Gastrocnemius medialis (tissue), 4 donors: Measurements from ENCODE around the gene FAM171A1. TPM values are rescaled to one million over a fixed set of nuclear protein-coding genes. Genes with fewer than 3 reads are reported as not detected.
A peak's percentile ranks its signal among the peaks of the same experiment; 100 is the strongest.

ENCODE experiments used
- ATAC-seq, 2 donors: fragments of 150-250 bp; one replicate each; pipeline ENCODE4 v1.9.1; 2016
- DNase-seq, 2 donors: peaks; one replicate each; pipeline ENCODE4 v3.0.0-alpha.2; 2019
- H3K27ac ChIP-seq, 4 donors: fragments of 200-600 bp; sonication (generic); 1 replicate in 1 of 4; 2 replicates in 3 of 4; pipeline ENCODE4 v1.5.1; 2016 to 2018; ENCODE audit warnings: mild to moderate bottlenecking in 2 of 4, moderate library complexity in 1 of 4
- H3K27me3 ChIP-seq, 3 donors: fragments of 200-600 bp; sonication (generic) in 2 of 3; 1 replicate in 1 of 3; 2 replicates in 2 of 3; pipeline versions ENCODE4 v1.5.1 to v1.6.0; 2016 to 2019; ENCODE audit warnings: mild to moderate bottlenecking in 1 of 3, moderate library complexity in 1 of 3
- H3K36me3 ChIP-seq, 2 donors: fragments of 200-600 bp; sonication (generic) in 1 of 2; one replicate each; pipeline ENCODE4 v1.5.1; 2017 to 2018
- H3K4me1 ChIP-seq, 2 donors: fragments of 200-600 bp; sonication (generic) in 1 of 2; one replicate each; pipeline ENCODE4 v1.5.1; 2016 to 2017; ENCODE audit warnings: mild to moderate bottlenecking in 2 of 2
- H3K4me3 ChIP-seq, 4 donors: fragments of 200-600 bp; sonication (generic) in 3 of 4; 1 replicate in 1 of 4; 2 replicates in 3 of 4; pipeline ENCODE4 v1.5.1; 2016 to 2019; ENCODE audit warnings: mild to moderate bottlenecking in 2 of 4
- H3K9me3 ChIP-seq, 3 donors: fragments of 200-600 bp; sonication (generic) in 2 of 3; 1 replicate in 1 of 3; 2 replicates in 2 of 3; pipeline ENCODE4 v1.5.1; 2016 to 2019
- CTCF ChIP-seq, 5 experiments: fragments of 450-650 bp in 3 of 5; fragments of 200-600 bp in 2 of 5; sonication (generic) in 2 of 5; IDR thresholded peaks in 4 of 5; conservative IDR thresholded peaks in 1 of 5; 1 replicate in 4 of 5; 2 replicates in 1 of 5; pipeline ENCODE4 v1.5.1; 2016 to 2019; ENCODE audit warnings: antibody characterized with exemption in 5 of 5, mild to moderate bottlenecking in 3 of 5, moderate library complexity in 3 of 5
- POLR2A ChIP-seq, 2 donors: fragments of 450-650 bp; IDR thresholded peaks; one replicate each; pipeline ENCODE4 v1.6.1; 2017; ENCODE audit warnings: antibody characterized with exemption in 2 of 2, mild to moderate bottlenecking in 2 of 2, moderate library complexity in 2 of 2
- in situ Hi-C, 4 donors: fragments of 200-750 bp; cut with MboI; loops; one replicate each; pipeline versions ENCODE4 v1.15.0 to v1.8.0; 2017; ENCODE audit warnings: low sequenced_read_pairs in 4 of 4
- intact Hi-C: fragments of 100-400 bp; cut with DNase I; formaldehyde crosslinking; loops from one replicate; pipeline ENCODE4 v1.15.1; 2023; ENCODE audit warnings: low total_unique reads
- total RNA-seq, 4 donors: library from RNA; depleted of rRNA; stranded (reverse); fragments of >200 nt; gene quantifications; one replicate each; pipeline versions ENCODE4 v1.1.0 to v1.2.3, GENCODE V29; 2016

FAM171A1 gene
- total RNA-seq, 4 donors from 2014 or later, result 2.1 to 5.6 (median 4.3) TPM

GRCh38 chr10:15196021-15196834 is 174.9 kb downstream of the FAM171A1 start:
- Histone ChIP-seq H3K4me3 (peak overlapping the region in 3 of 4 donors; percentile 1 to 27 (median 1)), H3K36me3 (no peaks in the 10 kb centered on the region), H3K4me1 (no peaks in the 10 kb centered on the region), H3K9me3 (no peaks in the 10 kb centered on the region), H3K27me3 (no peaks in the 10 kb centered on the region), H3K27ac (peak overlapping the region in 2 of 4 donors; percentile 30 to 54)
- intact Hi-C loops (no loop called here), in situ Hi-C loops (no loop called here)
- TF ChIP-seq POLR2A (IDR thresholded peaks at IDR 0.05) (no peak), CTCF (IDR thresholded peaks at IDR 0.05 in 4 of 5, conservative IDR thresholded peaks at IDR 0.05 in 1 of 5) (no peak)
- ATAC-seq, result no peak
- no peak for DNase-seq

GRCh38 chr10:15189133-15189885 is 181.8 kb downstream of the FAM171A1 start:
- intact Hi-C loops, result no loop called here
- Histone ChIP-seq H3K4me3 (no peak overlapping the region), H3K27ac (no peak overlapping the region), H3K4me1 (no peaks in the 10 kb centered on the region), H3K36me3 (no peaks in the 10 kb centered on the region), H3K9me3 (no peaks in the 10 kb centered on the region), H3K27me3 (no peaks in the 10 kb centered on the region)
- in situ Hi-C loops, result no loop called here
- TF ChIP-seq CTCF (IDR thresholded peaks at IDR 0.05 in 4 of 5, conservative IDR thresholded peaks at IDR 0.05 in 1 of 5) (no peak), POLR2A (IDR thresholded peaks at IDR 0.05) (no peak)
- no peak for DNase-seq
- ATAC-seq, result no peak

GRCh38 chr10:15188603-15189002 is 182.5 kb downstream of the FAM171A1 start:
- TF ChIP-seq CTCF (IDR thresholded peaks at IDR 0.05 in 4 of 5, conservative IDR thresholded peaks at IDR 0.05 in 1 of 5) (no peak), POLR2A (IDR thresholded peaks at IDR 0.05) (no peak)
- Histone ChIP-seq H3K27ac (no peak overlapping the region), H3K4me1 (no peaks in the 10 kb centered on the region), H3K27me3 (no peaks in the 10 kb centered on the region), H3K9me3 (no peaks in the 10 kb centered on the region), H3K36me3 (no peaks in the 10 kb centered on the region), H3K4me3 (no peak overlapping the region)
- intact Hi-C loops (no loop called here), in situ Hi-C loops (no loop called here)
- ATAC-seq, result no peak
- no peak for DNase-seq

- DNase-seq, result no peak
- no peak for ATAC-seq
- Histone ChIP-seq H3K4me1 (no peaks in the 10 kb centered on the region), H3K9me3 (no peaks in the 10 kb centered on the region), H3K27me3 (no peaks in the 10 kb centered on the region), H3K36me3 (no peaks in the 10 kb centered on the region), H3K4me3 (no peak overlapping the region), H3K27ac (no peak overlapping the region)
- intact Hi-C loops (no loop called here), in situ Hi-C loops (no loop called here)
- no peak for TF ChIP-seq POLR2A (IDR thresholded peaks at IDR 0.05)
- TF ChIP-seq CTCF (IDR thresholded peaks at IDR 0.05 in 4 of 5, conservative IDR thresholded peaks at IDR 0.05 in 1 of 5), result no peak
These were observed 187.2 kb downstream of the FAM171A1 start for GRCh38 chr10:15183689-15184481.
